Spleen (tissue), 7 donors: ENCODE data around the gene SDHAF2.

Experiments used
- CTCF ChIP-seq, 11 experiments: fragments of 200-600 bp in 7 of 11; fragments of 450-650 bp in 4 of 11; sonication (generic) in 4 of 11; IDR thresholded peaks in 8 of 11; conservative IDR thresholded peaks in 3 of 11; 1 replicate in 7 of 11; 2 replicates in 4 of 11; pipeline versions ENCODE4 v1.4.0 to v1.8.0; 2016 to 2021; ENCODE audit warnings: antibody characterized with exemption in 11 of 11, inconsistent platforms in 4 of 11, mild to moderate bottlenecking in 1 of 11
- POLR2A ChIP-seq, 3 donors: fragments of 450-650 bp; IDR thresholded peaks; one replicate each; pipeline ENCODE4 v1.5.1; 2017; ENCODE audit warnings: antibody characterized with exemption in 3 of 3, mild to moderate bottlenecking in 1 of 3
- POLR2AphosphoS5 ChIP-seq, 3 donors: sonication (generic); formaldehyde crosslinking; IDR thresholded peaks; one replicate each; pipeline ENCODE4 v1.5.1; 2017; ENCODE audit warnings: antibody characterized with exemption in 3 of 3
- donor health status: DM: no; HTN: no; CAD: no; lungs with moderate emphysema.
- donor health status: DM: no; HTN: no; CAD: no.
- donor health status: DM: no; HTN: no; CAD: no.

DNA sequence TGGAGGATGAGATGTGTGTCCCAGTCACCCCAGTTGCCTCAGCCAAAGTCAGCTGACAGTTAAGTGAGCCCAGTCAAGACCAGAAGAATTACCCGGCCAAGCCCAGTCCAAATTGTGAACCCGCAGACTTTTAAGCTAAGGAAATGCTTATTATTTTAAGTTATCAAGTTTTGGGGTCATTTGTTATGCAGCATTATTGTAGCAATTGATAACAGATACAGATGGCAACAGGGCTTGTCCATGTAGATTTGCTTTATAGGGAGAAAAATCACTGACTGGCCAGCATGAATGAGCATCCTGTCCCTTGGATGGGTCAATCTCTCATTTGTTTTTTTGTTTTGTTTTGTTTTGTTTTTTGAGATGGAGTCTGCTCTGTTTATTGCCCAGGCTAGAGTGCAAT lies 22.9 kb downstream of the SDHAF2 start:
- TF ChIP-seq CTCF (IDR thresholded peaks at IDR 0.05 in 8 of 11, conservative IDR thresholded peaks at IDR 0.05 in 3 of 11) (no peak), POLR2A (IDR thresholded peaks at IDR 0.05) (no peak), POLR2AphosphoS5 (IDR thresholded peaks at IDR 0.05) (no peak)
